BE2C (cell line): ENCODE results near the gene LDB2.

Experiments used
- DNase-seq: peaks from one replicate; pipeline ENCODE4 v3.0.0-alpha.2; 2020
- H3K27me3 ChIP-seq: fragments of 250-450 bp; sonication (Bioruptor Pico); 2 replicates; pipeline ENCODE4 v1.5.1; 2020; ENCODE audit warnings: mild to moderate bottlenecking
- H3K36me3 ChIP-seq: fragments of 250-450 bp; sonication (Bioruptor Pico); 2 replicates; pipeline ENCODE4 v1.5.1; 2020; ENCODE audit warnings: mild to moderate bottlenecking
- H3K4me1 ChIP-seq: fragments of 250-450 bp; sonication (Bioruptor Pico); 2 replicates; pipeline ENCODE4 v1.5.1; 2020
- H3K4me3 ChIP-seq: 2 replicates; pipeline ENCODE4 v1.5.1; 2011; ENCODE audit warnings: low read depth, low read length
- H3K9me3 ChIP-seq: fragments of 250-450 bp; sonication (Bioruptor Pico); 2 replicates; pipeline ENCODE4 v1.5.1; 2020
- CTCF ChIP-seq: IDR thresholded peaks from 2 replicates; pipeline ENCODE4 v1.5.1; 2012; ENCODE audit warnings: mild to moderate bottlenecking, low read depth, low read length

Gene LDB2

GRCh38 chr4:16741287-16741686 lies 157.2 kb downstream of the LDB2 start:
- TF ChIP-seq CTCF = no peak
- peaks cover 11% of the 10 kb centered on the region for H3K4me1 ChIP-seq
- no peaks in the 10 kb centered on the region for H3K27me3 ChIP-seq
- no peak overlapping the region for H3K4me3 ChIP-seq
- H3K36me3 ChIP-seq = no peaks in the 10 kb centered on the region
- H3K9me3 ChIP-seq = no peaks in the 10 kb centered on the region
- no peak for DNase-seq

- no peak overlapping the region for H3K4me3 ChIP-seq
- H3K9me3 ChIP-seq = no peaks in the 10 kb centered on the region
- TF ChIP-seq CTCF = no peak
- peaks cover 11% of the 10 kb centered on the region for H3K4me1 ChIP-seq
- H3K36me3 ChIP-seq = no peaks in the 10 kb centered on the region
- no peak for DNase-seq
- H3K27me3 ChIP-seq = no peaks in the 10 kb centered on the region
Measured at GRCh38 chr4:16739997-16740624, 158.3 kb downstream of the LDB2 start.

- no peak overlapping the region for H3K4me3 ChIP-seq
- no peak for DNase-seq
- TF ChIP-seq CTCF = no peak
- no peaks in the 10 kb centered on the region for H3K36me3 ChIP-seq
- peaks cover 11% of the 10 kb centered on the region for H3K4me1 ChIP-seq
- no peaks in the 10 kb centered on the region for H3K9me3 ChIP-seq
- no peaks in the 10 kb centered on the region for H3K27me3 ChIP-seq
Measured at GRCh38 chr4:16738558-16738957, 159.9 kb downstream of the LDB2 start.

- no peak for DNase-seq
- Histone ChIP-seq H3K36me3 (no peaks in the 10 kb centered on the region), H3K27me3 (no peaks in the 10 kb centered on the region), H3K4me1 (peaks cover 4% of the 10 kb centered on the region; the same call in 1 of the 2 replicates), H3K4me3 (no peak overlapping the region), H3K9me3 (no peaks in the 10 kb centered on the region)
- no peak for TF ChIP-seq CTCF
Measured at GRCh38 chr4:16733509-16733908, 164.9 kb downstream of the LDB2 start.

GRCh38 chr4:16732741-16733140 lies 165.7 kb downstream of the LDB2 start:
- Histone ChIP-seq H3K4me3 (no peak overlapping the region), H3K27me3 (no peaks in the 10 kb centered on the region), H3K36me3 (no peaks in the 10 kb centered on the region), H3K9me3 (no peaks in the 10 kb centered on the region), H3K4me1 (peaks cover 4% of the 10 kb centered on the region; the same call in 1 of the 2 replicates)
- TF ChIP-seq CTCF = no peak
- no peak for DNase-seq

- Histone ChIP-seq H3K4me1 (peaks cover 4% of the 10 kb centered on the region; the same call in 1 of the 2 replicates), H3K9me3 (no peaks in the 10 kb centered on the region), H3K36me3 (no peaks in the 10 kb centered on the region), H3K27me3 (no peaks in the 10 kb centered on the region), H3K4me3 (no peak overlapping the region)
- TF ChIP-seq CTCF = no peak
- no peak for DNase-seq
Measured at GRCh38 chr4:16731776-16732380, 166.6 kb downstream of the LDB2 start.
